Esophagus squamous epithelium (tissue), 4 donors: ENCODE results near the gene RIC8A.

Experiments
- POLR2A ChIP-seq, 4 donors: fragments of 450-650 bp; IDR thresholded peaks; one replicate each; pipeline ENCODE4 v1.6.1; 2017; ENCODE audit warnings: antibody characterized with exemption in 4 of 4, mild to moderate bottlenecking in 4 of 4, moderate library complexity in 3 of 4
- TF ChIP-seq, protein P1 (sequence below), 6 experiments: fragments of 450-650 bp in 4 of 6; fragments of 200-600 bp in 2 of 6; sonication (generic) in 2 of 6; IDR thresholded peaks; one replicate each; pipeline ENCODE4 v1.5.1; 2016 to 2019; ENCODE audit warnings: antibody characterized with exemption in 6 of 6, mild to moderate bottlenecking in 4 of 6, moderate library complexity in 4 of 6

DNA sequence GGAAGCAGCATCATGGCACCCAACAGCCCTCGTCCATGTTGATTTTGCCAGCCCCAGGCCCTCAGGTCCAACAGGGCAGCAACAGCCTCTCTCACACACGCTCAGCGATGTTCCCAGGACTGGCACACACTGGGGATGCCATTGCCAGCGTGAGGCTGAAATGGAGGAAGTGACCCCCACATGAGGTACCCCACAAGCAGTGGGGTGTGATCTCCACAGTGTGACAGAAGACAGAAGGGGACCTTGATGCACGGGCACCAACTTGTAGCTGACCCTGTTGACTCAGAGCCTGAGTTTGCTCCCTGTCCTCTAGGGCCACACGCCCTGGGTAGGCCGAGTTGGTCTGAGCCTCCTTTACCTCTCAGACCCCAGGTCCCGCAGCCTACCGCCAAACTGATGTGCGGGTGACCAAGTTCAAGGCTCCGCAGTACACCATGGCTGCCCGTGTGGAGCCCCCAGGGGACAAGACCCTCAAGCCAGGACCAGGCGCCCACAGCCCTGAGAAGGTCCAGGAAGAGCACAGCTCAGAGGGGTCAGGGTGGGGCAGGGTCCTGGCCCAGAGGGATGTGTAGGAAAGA is 8.4 kb upstream of the RIC8A start:
- TF ChIP-seq, protein P1, sequence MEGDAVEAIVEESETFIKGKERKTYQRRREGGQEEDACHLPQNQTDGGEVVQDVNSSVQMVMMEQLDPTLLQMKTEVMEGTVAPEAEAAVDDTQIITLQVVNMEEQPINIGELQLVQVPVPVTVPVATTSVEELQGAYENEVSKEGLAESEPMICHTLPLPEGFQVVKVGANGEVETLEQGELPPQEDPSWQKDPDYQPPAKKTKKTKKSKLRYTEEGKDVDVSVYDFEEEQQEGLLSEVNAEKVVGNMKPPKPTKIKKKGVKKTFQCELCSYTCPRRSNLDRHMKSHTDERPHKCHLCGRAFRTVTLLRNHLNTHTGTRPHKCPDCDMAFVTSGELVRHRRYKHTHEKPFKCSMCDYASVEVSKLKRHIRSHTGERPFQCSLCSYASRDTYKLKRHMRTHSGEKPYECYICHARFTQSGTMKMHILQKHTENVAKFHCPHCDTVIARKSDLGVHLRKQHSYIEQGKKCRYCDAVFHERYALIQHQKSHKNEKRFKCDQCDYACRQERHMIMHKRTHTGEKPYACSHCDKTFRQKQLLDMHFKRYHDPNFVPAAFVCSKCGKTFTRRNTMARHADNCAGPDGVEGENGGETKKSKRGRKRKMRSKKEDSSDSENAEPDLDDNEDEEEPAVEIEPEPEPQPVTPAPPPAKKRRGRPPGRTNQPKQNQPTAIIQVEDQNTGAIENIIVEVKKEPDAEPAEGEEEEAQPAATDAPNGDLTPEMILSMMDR (IDR thresholded peaks at IDR 0.05), result no peak
- no peak for TF ChIP-seq POLR2A (IDR thresholded peaks at IDR 0.05)
